ENCODE results near the gene PRICKLE2.

PRICKLE2 gene

DNA sequence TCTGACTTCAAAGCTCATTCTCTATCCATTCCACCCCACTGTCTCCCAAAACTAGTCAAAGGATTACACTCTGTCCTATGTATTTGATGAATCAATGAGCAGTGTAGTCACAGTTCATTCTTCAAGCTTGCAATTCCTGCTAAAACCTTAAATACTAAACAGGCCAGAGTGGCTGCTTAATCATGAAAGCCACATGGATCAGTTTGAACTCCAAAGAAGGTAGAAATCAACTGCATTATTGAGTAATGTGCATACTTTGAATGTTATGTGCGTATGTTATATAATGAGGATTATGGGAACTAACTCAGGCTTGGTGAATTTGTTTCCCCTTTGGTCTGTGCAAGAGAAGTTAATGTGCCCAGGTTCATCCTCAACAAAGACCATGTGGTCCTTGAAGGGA is 45.4 kb downstream of the PRICKLE2 start:
- H3K27me3 ChIP-seq (ENCODE audit: insufficient read depth, low read length, poor library complexity), result no peaks in the 10 kb centered on the region
- no peaks in the 10 kb centered on the region for H3K79me2 ChIP-seq (ENCODE audit: control insufficient read depth, insufficient read depth, low read length)
- DNase-seq, result no peak
- WGBS (ENCODE audit: extremely low coverage, insufficient coverage, low lambda C conversion rate), result no CpG with 5 or more reads among the region's 1 CpG
- no peak overlapping the region for H3K9ac ChIP-seq (ENCODE audit: low read length)
- H2BK5ac ChIP-seq (ENCODE audit: low read length), result no peak overlapping the region
- no peak overlapping the region for H3K4me2 ChIP-seq (ENCODE audit: low read length)
- H4K8ac ChIP-seq (ENCODE audit: low read depth, low read length), result no peak overlapping the region
- no peak overlapping the region for H2AK5ac ChIP-seq (ENCODE audit: low read length)
- no peak overlapping the region for H2BK120ac ChIP-seq (ENCODE audit: low read depth, low read length)
- H3K56ac ChIP-seq (ENCODE audit: low read length), result no peak overlapping the region
- H3K79me1 ChIP-seq (ENCODE audit: low read length), result no peaks in the 10 kb centered on the region
- no peak overlapping the region for H3K18ac ChIP-seq (ENCODE audit: low read length)
- H3K23ac ChIP-seq (ENCODE audit: low read length), result no peak overlapping the region
- H4K5ac ChIP-seq (ENCODE audit: low read length), result no peak overlapping the region
- no peak overlapping the region for H3K27ac ChIP-seq (ENCODE audit: low read depth, low read length)
- H3K4ac ChIP-seq (ENCODE audit: low read depth, low read length), result no peak overlapping the region
- H3K4me1 ChIP-seq (ENCODE audit: control insufficient read depth, low read depth, low read length), result no peaks in the 10 kb centered on the region
- H2BK15ac ChIP-seq (replicated peaks; ENCODE audit: low read depth), result no peak overlapping the region
- no peaks in the 10 kb centered on the region for H3K36me3 ChIP-seq (ENCODE audit: control insufficient read depth, insufficient read depth, low read length)
- no peak overlapping the region for H3K4me3 ChIP-seq (ENCODE audit: low read length)

DNA sequence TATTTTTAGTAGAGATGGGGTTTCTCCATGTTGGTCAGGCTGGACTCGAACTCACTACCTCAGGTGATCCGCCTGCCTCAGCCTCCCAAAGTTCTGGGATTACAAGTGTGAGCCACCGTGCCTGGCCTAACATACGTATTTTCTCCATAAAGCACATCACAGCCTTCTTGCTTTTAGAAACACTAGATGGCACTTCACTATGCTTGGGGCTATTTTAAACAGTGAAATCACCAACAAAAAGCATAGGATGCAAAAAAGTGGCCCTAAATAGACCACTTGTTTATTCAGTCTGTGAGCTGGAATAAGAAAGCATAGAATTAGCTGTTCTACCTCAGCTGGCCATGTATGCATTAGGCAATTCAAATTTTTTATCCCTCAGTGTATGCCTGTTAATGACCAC is 46.0 kb downstream of the PRICKLE2 start:
- Histone ChIP-seq H3K9ac (ENCODE audit: low read length) (no peak overlapping the region), H3K4me2 (ENCODE audit: low read length) (no peak overlapping the region), H3K4me1 (ENCODE audit: control insufficient read depth, low read depth, low read length) (no peaks in the 10 kb centered on the region), H4K8ac (ENCODE audit: low read depth, low read length) (no peak overlapping the region), H3K23ac (ENCODE audit: low read length) (no peak overlapping the region), H3K36me3 (ENCODE audit: control insufficient read depth, insufficient read depth, low read length) (no peaks in the 10 kb centered on the region), H3K27me3 (ENCODE audit: insufficient read depth, low read length, poor library complexity) (no peaks in the 10 kb centered on the region), H3K27ac (ENCODE audit: low read depth, low read length) (no peak overlapping the region), H3K18ac (ENCODE audit: low read length) (no peak overlapping the region), H3K4ac (ENCODE audit: low read depth, low read length) (no peak overlapping the region), H4K5ac (ENCODE audit: low read length) (no peak overlapping the region), H3K79me1 (ENCODE audit: low read length) (no peaks in the 10 kb centered on the region), H2BK15ac (replicated peaks; ENCODE audit: low read depth) (no peak overlapping the region), H2AK5ac (ENCODE audit: low read length) (no peak overlapping the region), H2BK5ac (ENCODE audit: low read length) (no peak overlapping the region), H3K56ac (ENCODE audit: low read length) (no peak overlapping the region), H2BK120ac (ENCODE audit: low read depth, low read length) (no peak overlapping the region), H3K79me2 (ENCODE audit: control insufficient read depth, insufficient read depth, low read length) (no peaks in the 10 kb centered on the region), H3K4me3 (ENCODE audit: low read length) (no peak overlapping the region)
- DNase-seq, result no peak
- WGBS (ENCODE audit: extremely low coverage, insufficient coverage, low lambda C conversion rate), result no CpG with 5 or more reads among the region's 4 CpGs

DNA sequence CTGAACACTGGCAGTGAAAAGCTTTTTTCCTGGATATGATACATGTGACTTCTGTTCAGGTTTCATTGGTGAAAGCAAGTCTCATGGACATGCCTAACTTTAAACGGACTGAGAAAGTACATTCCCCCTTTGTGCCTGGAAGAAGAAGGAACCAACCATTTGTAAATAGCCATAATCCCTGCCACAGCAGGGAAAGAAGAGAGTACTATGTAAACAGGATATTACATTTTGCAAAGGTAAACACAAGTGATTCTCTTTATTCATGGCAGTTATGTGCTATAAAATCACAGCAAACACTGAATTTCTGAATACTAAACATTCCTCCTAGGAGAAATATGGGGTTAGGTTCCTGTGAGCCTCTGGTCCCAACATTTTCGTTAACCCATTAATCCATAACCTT is 46.8 kb downstream of the PRICKLE2 start:
- no peak for DNase-seq
- Histone ChIP-seq H3K27me3 (ENCODE audit: insufficient read depth, low read length, poor library complexity) (no peaks in the 10 kb centered on the region), H3K18ac (ENCODE audit: low read length) (no peak overlapping the region), H3K23ac (ENCODE audit: low read length) (no peak overlapping the region), H3K4me1 (ENCODE audit: control insufficient read depth, low read depth, low read length) (no peaks in the 10 kb centered on the region), H3K56ac (ENCODE audit: low read length) (no peak overlapping the region), H4K5ac (ENCODE audit: low read length) (no peak overlapping the region), H2BK5ac (ENCODE audit: low read length) (no peak overlapping the region), H3K36me3 (ENCODE audit: control insufficient read depth, insufficient read depth, low read length) (no peaks in the 10 kb centered on the region), H3K79me1 (ENCODE audit: low read length) (no peaks in the 10 kb centered on the region), H2BK120ac (ENCODE audit: low read depth, low read length) (no peak overlapping the region), H3K4ac (ENCODE audit: low read depth, low read length) (no peak overlapping the region), H3K79me2 (ENCODE audit: control insufficient read depth, insufficient read depth, low read length) (no peaks in the 10 kb centered on the region), H2AK5ac (ENCODE audit: low read length) (no peak overlapping the region), H3K9ac (ENCODE audit: low read length) (no peak overlapping the region), H3K4me2 (ENCODE audit: low read length) (no peak overlapping the region), H3K27ac (ENCODE audit: low read depth, low read length) (no peak overlapping the region), H3K4me3 (ENCODE audit: low read length) (no peak overlapping the region), H4K8ac (ENCODE audit: low read depth, low read length) (no peak overlapping the region), H2BK15ac (replicated peaks; ENCODE audit: low read depth) (no peak overlapping the region)
- no CpG with 5 or more reads among the region's 2 CpGs for WGBS (ENCODE audit: extremely low coverage, insufficient coverage, low lambda C conversion rate)

DNA sequence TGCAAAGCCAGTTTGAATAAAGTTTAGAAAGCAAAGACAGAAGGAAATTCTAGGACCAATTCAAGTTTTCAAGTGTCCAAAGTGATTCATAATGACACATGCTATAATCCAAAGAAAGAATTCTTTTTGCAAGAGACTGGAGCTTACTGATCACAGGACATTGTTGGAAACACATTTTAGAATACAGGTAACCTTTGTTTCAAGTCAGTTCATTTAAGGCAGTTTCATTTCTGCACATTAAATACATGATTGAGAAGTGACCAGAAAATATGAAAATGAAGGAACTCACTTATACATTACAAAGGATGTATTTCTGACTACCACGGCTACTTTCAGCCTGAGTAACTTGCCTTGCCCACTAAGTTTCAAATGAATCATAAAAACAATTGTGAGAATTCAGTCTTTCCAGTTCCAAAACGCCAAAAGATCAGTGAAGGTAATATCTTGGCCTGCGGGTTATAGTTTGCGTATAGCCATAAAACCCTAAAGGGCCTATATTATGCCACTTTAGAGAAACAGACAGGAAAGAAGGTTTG is 48.7 kb downstream of the PRICKLE2 start:
- Histone ChIP-seq H4K8ac (ENCODE audit: low read depth, low read length) (no peak overlapping the region), H2BK5ac (ENCODE audit: low read length) (no peak overlapping the region), H3K4me3 (ENCODE audit: low read length) (no peak overlapping the region), H2BK120ac (ENCODE audit: low read depth, low read length) (no peak overlapping the region), H3K18ac (ENCODE audit: low read length) (no peak overlapping the region), H2AK5ac (ENCODE audit: low read length) (no peak overlapping the region), H3K27me3 (ENCODE audit: insufficient read depth, low read length, poor library complexity) (no peaks in the 10 kb centered on the region), H3K23ac (ENCODE audit: low read length) (no peak overlapping the region), H3K4me1 (ENCODE audit: control insufficient read depth, low read depth, low read length) (no peaks in the 10 kb centered on the region), H3K9ac (ENCODE audit: low read length) (no peak overlapping the region), H3K4ac (ENCODE audit: low read depth, low read length) (no peak overlapping the region), H2BK15ac (replicated peaks; ENCODE audit: low read depth) (no peak overlapping the region), H3K56ac (ENCODE audit: low read length) (no peak overlapping the region), H3K79me1 (ENCODE audit: low read length) (no peaks in the 10 kb centered on the region), H3K36me3 (ENCODE audit: control insufficient read depth, insufficient read depth, low read length) (no peaks in the 10 kb centered on the region), H3K79me2 (ENCODE audit: control insufficient read depth, insufficient read depth, low read length) (no peaks in the 10 kb centered on the region), H4K5ac (ENCODE audit: low read length) (no peak overlapping the region), H3K4me2 (ENCODE audit: low read length) (no peak overlapping the region), H3K27ac (ENCODE audit: low read depth, low read length) (no peak overlapping the region)
- no CpG with 5 or more reads among the region's 4 CpGs for WGBS (ENCODE audit: extremely low coverage, insufficient coverage, low lambda C conversion rate)
- DNase-seq, result no peak

DNA sequence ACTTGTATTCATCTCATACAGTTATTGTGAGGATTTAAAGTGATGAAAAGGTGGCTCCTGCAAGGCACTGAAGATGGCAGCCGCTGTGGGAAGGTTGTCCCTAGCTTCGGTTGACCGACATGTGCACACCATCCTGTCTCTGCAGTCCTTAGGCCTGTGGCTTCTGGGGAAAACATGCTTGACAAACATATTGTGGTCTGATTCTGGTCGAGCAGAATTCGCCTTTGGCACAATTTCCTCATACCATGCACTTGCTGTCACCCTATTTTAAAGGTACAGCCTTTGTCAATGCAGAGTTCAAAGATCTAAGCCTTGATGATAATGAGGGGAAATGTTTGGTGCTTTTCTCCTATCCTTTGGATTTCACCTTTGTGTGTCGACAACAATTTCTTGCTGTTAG is 50.9 kb downstream of the PRICKLE2 start:
- H4K5ac ChIP-seq (ENCODE audit: low read length), result no peak overlapping the region
- no peak overlapping the region for H2BK120ac ChIP-seq (ENCODE audit: low read depth, low read length)
- H3K4me3 ChIP-seq (ENCODE audit: low read length), result no peak overlapping the region
- H3K9ac ChIP-seq (ENCODE audit: low read length), result no peak overlapping the region
- no peak overlapping the region for H2AK5ac ChIP-seq (ENCODE audit: low read length)
- H4K8ac ChIP-seq (ENCODE audit: low read depth, low read length), result no peak overlapping the region
- no peaks in the 10 kb centered on the region for H3K79me1 ChIP-seq (ENCODE audit: low read length)
- H2BK15ac ChIP-seq (replicated peaks; ENCODE audit: low read depth), result no peak overlapping the region
- H3K4me1 ChIP-seq (ENCODE audit: control insufficient read depth, low read depth, low read length), result no peaks in the 10 kb centered on the region
- H3K36me3 ChIP-seq (ENCODE audit: control insufficient read depth, insufficient read depth, low read length), result no peaks in the 10 kb centered on the region
- no peak overlapping the region for H3K18ac ChIP-seq (ENCODE audit: low read length)
- H3K27ac ChIP-seq (ENCODE audit: low read depth, low read length), result no peak overlapping the region
- H3K4ac ChIP-seq (ENCODE audit: low read depth, low read length), result no peak overlapping the region
- no peak overlapping the region for H2BK5ac ChIP-seq (ENCODE audit: low read length)
- no peak overlapping the region for H3K23ac ChIP-seq (ENCODE audit: low read length)
- no peak for DNase-seq
- H3K56ac ChIP-seq (ENCODE audit: low read length), result no peak overlapping the region
- H3K79me2 ChIP-seq (ENCODE audit: control insufficient read depth, insufficient read depth, low read length), result no peaks in the 10 kb centered on the region
- WGBS (ENCODE audit: extremely low coverage, insufficient coverage, low lambda C conversion rate), result no CpG with 5 or more reads among the region's 6 CpGs
- no peak overlapping the region for H3K4me2 ChIP-seq (ENCODE audit: low read length)
- H3K27me3 ChIP-seq (ENCODE audit: insufficient read depth, low read length, poor library complexity), result no peaks in the 10 kb centered on the region

DNA sequence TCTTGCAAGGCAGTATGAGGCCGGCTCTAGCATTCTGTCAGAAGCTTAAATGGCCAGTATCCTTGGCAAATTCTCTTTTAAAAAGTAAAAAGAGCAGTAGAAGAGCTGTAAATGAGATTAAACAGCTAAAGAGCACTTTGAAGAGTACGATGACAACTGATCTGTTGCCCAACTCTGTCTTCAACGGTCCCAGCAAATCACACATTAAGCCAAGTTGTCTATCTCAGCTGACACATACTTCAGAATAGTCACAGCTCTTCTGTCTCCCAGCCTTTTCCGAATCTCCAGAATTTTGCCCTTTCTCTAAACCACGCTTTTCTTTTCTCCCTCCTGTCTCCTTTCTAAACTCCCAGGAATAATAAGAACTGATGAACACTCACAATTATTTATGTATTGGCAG is 51.7 kb downstream of the PRICKLE2 start:
- Histone ChIP-seq H3K79me2 (ENCODE audit: control insufficient read depth, insufficient read depth, low read length) (no peaks in the 10 kb centered on the region), H3K18ac (ENCODE audit: low read length) (no peak overlapping the region), H2BK120ac (ENCODE audit: low read depth, low read length) (no peak overlapping the region), H3K4me3 (ENCODE audit: low read length) (no peak overlapping the region), H3K4ac (ENCODE audit: low read depth, low read length) (no peak overlapping the region), H3K36me3 (ENCODE audit: control insufficient read depth, insufficient read depth, low read length) (no peaks in the 10 kb centered on the region), H3K9ac (ENCODE audit: low read length) (no peak overlapping the region), H3K56ac (ENCODE audit: low read length) (no peak overlapping the region), H2AK5ac (ENCODE audit: low read length) (no peak overlapping the region), H3K27me3 (ENCODE audit: insufficient read depth, low read length, poor library complexity) (no peaks in the 10 kb centered on the region), H4K8ac (ENCODE audit: low read depth, low read length) (no peak overlapping the region), H2BK15ac (replicated peaks; ENCODE audit: low read depth) (no peak overlapping the region), H3K23ac (ENCODE audit: low read length) (no peak overlapping the region), H3K4me2 (ENCODE audit: low read length) (no peak overlapping the region), H3K27ac (ENCODE audit: low read depth, low read length) (no peak overlapping the region), H4K5ac (ENCODE audit: low read length) (no peak overlapping the region), H3K79me1 (ENCODE audit: low read length) (no peaks in the 10 kb centered on the region), H2BK5ac (ENCODE audit: low read length) (no peak overlapping the region), H3K4me1 (ENCODE audit: control insufficient read depth, low read depth, low read length) (no peaks in the 10 kb centered on the region)
- no CpG with 5 or more reads among the region's 5 CpGs for whole genome bisulfite sequencing (ENCODE audit: extremely low coverage, insufficient coverage, low lambda C conversion rate)
- no peak for DNase-seq
